Vagina (tissue), 2 donors: Measurements from ENCODE around the gene FAM177A1.

Source experiments
- POLR2AphosphoS5 ChIP-seq, 2 donors: sonication (generic); formaldehyde crosslinking; IDR thresholded peaks; one replicate each; pipeline ENCODE4 v1.9.0; 2017; ENCODE audit warnings: antibody characterized with exemption in 2 of 2, mild to moderate bottlenecking in 2 of 2, low read depth in 1 of 2; ENCODE audit not compliant: insufficient read depth in 1 of 2
- TF ChIP-seq, protein P1 (sequence below), 3 experiments: fragments of 450-650 bp in 2 of 3; fragments of 200-600 bp in 1 of 3; sonication (generic) in 1 of 3; IDR thresholded peaks; one replicate each; pipeline ENCODE4 v1.5.1; 2017 to 2019; ENCODE audit warnings: antibody characterized with exemption in 3 of 3, mild to moderate bottlenecking in 2 of 3, moderate library complexity in 2 of 3

DNA sequence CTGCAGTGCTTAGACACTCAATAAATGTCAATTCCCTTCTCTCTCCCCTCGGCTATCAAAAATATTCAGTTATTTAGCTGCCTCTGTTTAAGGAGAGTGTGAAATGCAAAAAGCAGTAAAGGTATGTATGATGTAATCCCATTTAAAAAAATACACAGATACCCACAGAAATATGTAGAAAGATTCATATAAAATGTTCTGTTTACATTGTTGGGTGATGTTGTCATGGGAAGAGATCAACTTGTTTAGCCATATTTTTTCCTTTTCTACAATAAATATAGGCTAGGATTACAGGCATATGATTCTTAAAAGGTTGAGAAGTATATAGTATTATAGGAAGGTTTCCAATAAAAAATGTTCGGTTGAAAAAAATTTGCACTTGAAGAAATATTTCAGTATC is 68.0 kb downstream of the FAM177A1 start:
- TF ChIP-seq POLR2AphosphoS5 (IDR thresholded peaks at IDR 0.05; ENCODE audit: insufficient read depth in 1 of 2, low read depth in 1 of 2): no peak
- TF ChIP-seq, protein P1, sequence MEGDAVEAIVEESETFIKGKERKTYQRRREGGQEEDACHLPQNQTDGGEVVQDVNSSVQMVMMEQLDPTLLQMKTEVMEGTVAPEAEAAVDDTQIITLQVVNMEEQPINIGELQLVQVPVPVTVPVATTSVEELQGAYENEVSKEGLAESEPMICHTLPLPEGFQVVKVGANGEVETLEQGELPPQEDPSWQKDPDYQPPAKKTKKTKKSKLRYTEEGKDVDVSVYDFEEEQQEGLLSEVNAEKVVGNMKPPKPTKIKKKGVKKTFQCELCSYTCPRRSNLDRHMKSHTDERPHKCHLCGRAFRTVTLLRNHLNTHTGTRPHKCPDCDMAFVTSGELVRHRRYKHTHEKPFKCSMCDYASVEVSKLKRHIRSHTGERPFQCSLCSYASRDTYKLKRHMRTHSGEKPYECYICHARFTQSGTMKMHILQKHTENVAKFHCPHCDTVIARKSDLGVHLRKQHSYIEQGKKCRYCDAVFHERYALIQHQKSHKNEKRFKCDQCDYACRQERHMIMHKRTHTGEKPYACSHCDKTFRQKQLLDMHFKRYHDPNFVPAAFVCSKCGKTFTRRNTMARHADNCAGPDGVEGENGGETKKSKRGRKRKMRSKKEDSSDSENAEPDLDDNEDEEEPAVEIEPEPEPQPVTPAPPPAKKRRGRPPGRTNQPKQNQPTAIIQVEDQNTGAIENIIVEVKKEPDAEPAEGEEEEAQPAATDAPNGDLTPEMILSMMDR (IDR thresholded peaks at IDR 0.05): no peak
